ENCODE results near the gene CD83. TPM values are rescaled to one million over a fixed set of nuclear protein-coding genes. Genes with fewer than 3 reads are reported as not detected.

Gene CD83
- total and polyA plus RNA-seq, 9 of the 15 experiments (the other 6 are each of a cell fraction or from before 2014, with no cell fraction given) = 2.5 to 4.1 (median 3.4) TPM

- TF ChIP-seq, protein P1, sequence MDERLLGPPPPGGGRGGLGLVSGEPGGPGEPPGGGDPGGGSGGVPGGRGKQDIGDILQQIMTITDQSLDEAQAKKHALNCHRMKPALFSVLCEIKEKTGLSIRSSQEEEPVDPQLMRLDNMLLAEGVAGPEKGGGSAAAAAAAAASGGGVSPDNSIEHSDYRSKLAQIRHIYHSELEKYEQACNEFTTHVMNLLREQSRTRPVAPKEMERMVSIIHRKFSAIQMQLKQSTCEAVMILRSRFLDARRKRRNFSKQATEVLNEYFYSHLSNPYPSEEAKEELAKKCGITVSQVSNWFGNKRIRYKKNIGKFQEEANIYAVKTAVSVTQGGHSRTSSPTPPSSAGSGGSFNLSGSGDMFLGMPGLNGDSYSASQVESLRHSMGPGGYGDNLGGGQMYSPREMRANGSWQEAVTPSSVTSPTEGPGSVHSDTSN (CRISPR knock-in tag; IDR thresholded peaks at IDR 0.05; ENCODE audit: low read depth) = no peak
- TF ChIP-seq, protein P1 (tag; conservative IDR thresholded peaks at IDR 0.05; ENCODE audit: low read depth) = peak; percentile 18; the same call in 1 of the 2 replicates
- TF ChIP-seq HDAC8 (tag; IDR thresholded peaks at IDR 0.05) (peak; percentile 98), FOS (IDR thresholded peaks at IDR 0.05; ENCODE audit: extremely low read depth, insufficient read length) (no peak), TOE1 (IDR thresholded peaks at IDR 0.05; ENCODE audit: borderline replicate concordance) (no peak), TOE1 (CRISPR knock-in tag; IDR thresholded peaks at IDR 0.05; ENCODE audit: borderline replicate concordance, low read depth) (no peak), ZNF830 (CRISPR knock-in tag; IDR thresholded peaks at IDR 0.05) (0 out of 2 replicates have a peak, but pooled peaks have one; percentile 56), SMAD3 (CRISPR knock-in tag; conservative IDR thresholded peaks at IDR 0.05) (peak; percentile 97), MEF2A (IDR thresholded peaks at IDR 0.05; ENCODE audit: control insufficient read depth, low read depth, low read length) (no peak), ESRRA (IDR thresholded peaks at IDR 0.05; ENCODE audit: borderline replicate concordance, low read depth) (peak; percentile 95), MECOM (CRISPR knock-in tag; IDR thresholded peaks at IDR 0.05) (no peak), PHB (CRISPR knock-in tag; IDR thresholded peaks at IDR 0.05) (no peak), KLF13 (tag; IDR thresholded peaks at IDR 0.05; ENCODE audit: borderline replicate concordance, low read depth) (peak; percentile 55; the same call in 1 of the 2 replicates), ZNF780A (CRISPR knock-in tag; IDR thresholded peaks at IDR 0.05) (no peak), ZNF239 (CRISPR knock-in tag; IDR thresholded peaks at IDR 0.05) (peak; percentile 87), XRCC3 (IDR thresholded peaks at IDR 0.05) (no peak), ZKSCAN8 (CRISPR knock-in tag; IDR thresholded peaks at IDR 0.05) (peak; percentile 94), JUND (IDR thresholded peaks at IDR 0.05; ENCODE audit: borderline replicate concordance, low read depth, low read length) (no peak), JUND (tag; IDR thresholded peaks at IDR 0.05; ENCODE audit: borderline replicate concordance, low read depth, low read length) (peak; percentile 48; the same call in 1 of the 3 replicates), CCNT2 (IDR thresholded peaks at IDR 0.05; ENCODE audit: borderline replicate concordance, extremely low read depth, insufficient read length, low read depth, low read length) (no peak), HNRNPH1 (optimal IDR thresholded peaks at IDR 0.05; ENCODE audit: low read depth, low read length) (no peak), ZEB2 (IDR thresholded peaks at IDR 0.05) (peak; percentile 69), POLR2A (conservative IDR thresholded peaks at IDR 0.05) (no peak), HNRNPL (IDR thresholded peaks at IDR 0.05; ENCODE audit: low read depth, low read length) (no peak), ZNF75A (CRISPR knock-in tag; IDR thresholded peaks at IDR 0.05) (peak; percentile 72; the same call in 1 of the 2 replicates), NFE2 (IDR thresholded peaks at IDR 0.05; ENCODE audit: low read depth) (no peak), NR4A1 (CRISPR knock-in tag; IDR thresholded peaks at IDR 0.05) (no peak; the same call in 1 of the 2 replicates), NR4A1 (tag; IDR thresholded peaks at IDR 0.05) (peak; percentile 97), WHSC1 (IDR thresholded peaks at IDR 0.05; ENCODE audit: low read length) (no peak)
These were observed 40.2 kb upstream of the CD83 start (continued) for GRCh38 chr6:14077193-14077867.

Data from K562 (cell line).